ENCODE measurements around the gene DIPK1C. TPM values are rescaled to one million over a fixed set of nuclear protein-coding genes. Genes with fewer than 3 reads are reported as not detected.
A peak's percentile ranks its signal among the peaks of the same experiment; 100 is the strongest.
"Not testable (repeated sequence)": the region's sequence is repeated elsewhere in the genome, so short reads cannot be mapped to it uniquely, and the experiment has no call there.

DIPK1C gene
- total and polyA plus RNA-seq, 10 donors = 0.10 to 0.51 (median 0.29) TPM; not detected in 6

DNA sequence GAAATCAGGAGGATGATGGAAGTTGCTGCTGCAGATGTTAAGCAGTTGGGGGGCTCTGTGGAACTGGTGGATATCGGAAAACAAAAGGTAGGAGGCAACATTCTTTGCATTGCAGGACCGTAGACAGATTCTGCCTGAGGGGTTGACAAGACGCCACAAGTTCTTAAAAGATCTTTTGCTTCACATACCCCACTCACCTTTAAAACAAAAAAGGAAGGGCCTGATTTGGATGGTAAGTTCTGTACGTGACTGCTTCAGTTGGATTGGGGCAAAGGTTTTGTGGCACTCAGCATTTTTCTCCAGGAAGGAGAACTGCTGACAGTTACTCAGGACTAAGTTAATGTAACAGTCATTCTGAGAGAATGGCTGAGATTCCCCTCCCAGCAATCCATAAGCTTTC is 44.3 kb upstream of the DIPK1C start:
- 70 to 87% (median 82%) methylated on average over 4 of the region's 4 CpGs for WGBS, 5 donors
- Histone ChIP-seq H3K4me3 (peak overlapping the region in 7 of 8 donors; percentile 33 to 69 (median 40)), H3K27ac (peak overlapping the region; percentile 66 to 97 (median 94)), H3K36me3 (peaks cover 0 to 56% (median 45%) of the 10 kb centered on the region in 6 donors), H3K9me3 (no peaks in the 10 kb centered on the region), H3K4me1 (peaks cover 35 to 95% (median 71%) of the 10 kb centered on the region in 6 donors), H3K27me3 (replicated peaks in 1 of 7) (no peaks in the 10 kb centered on the region)
- intact Hi-C loops (cut with DNase I; ENCODE audit: low total_unique reads) = no loop called here
- no peak for TF ChIP-seq CTCF (IDR thresholded peaks at IDR 0.05 in 8 of 11, conservative IDR thresholded peaks at IDR 0.05 in 3 of 11)
- TF ChIP-seq POLR2A (IDR thresholded peaks at IDR 0.05) = no peak
- TF ChIP-seq POLR2AphosphoS5 (IDR thresholded peaks at IDR 0.05) = peak in 1 of 3 donors; percentile 44
- DNase-seq = no peak

- intact Hi-C loops (cut with DNase I; ENCODE audit: low total_unique reads); DNase-seq; H3K9me3 ChIP-seq; H3K27me3 ChIP-seq (replicated peaks in 1 of 7): not testable (repeated sequence)
- Histone ChIP-seq H3K4me1 (peaks cover 32 to 90% (median 64%) of the 10 kb centered on the region in 6 donors), H3K4me3 (peak overlapping the region in 7 of 8 donors; percentile 33 to 69 (median 40)), H3K36me3 (peaks cover 0 to 50% (median 39%) of the 10 kb centered on the region in 6 donors), H3K27ac (peak overlapping the region; percentile 66 to 97 (median 94))
- 58 to 75% (median 69%) methylated on average over 8 of the region's 8 CpGs for WGBS, 5 donors
Measured at GRCh38 chr18:74500774-74501173, 43.7 kb upstream of the DIPK1C start.

DNA sequence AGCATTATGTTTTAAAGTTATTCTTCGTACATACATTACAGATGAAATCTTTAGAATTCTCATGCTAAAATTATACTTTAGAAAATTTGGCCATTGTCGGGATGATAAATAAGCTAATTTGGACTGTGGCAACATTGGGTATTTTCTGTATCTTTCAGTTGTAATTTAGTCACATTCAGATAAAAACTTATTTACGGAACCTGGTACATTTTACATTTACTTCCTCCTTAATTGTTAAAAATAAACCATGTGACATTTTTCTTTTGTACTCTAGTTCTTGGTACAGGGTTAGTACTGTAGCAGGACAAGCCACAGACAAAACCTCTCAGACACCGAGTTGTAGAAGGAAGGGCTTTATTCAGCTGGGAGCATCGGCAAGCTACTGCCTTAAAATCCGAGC is 43.3 kb upstream of the DIPK1C start:
- H3K27me3 ChIP-seq (replicated peaks in 1 of 7) = no peaks in the 10 kb centered on the region
- no peak for DNase-seq
- peak overlapping the region in 7 of 8 donors; percentile 33 to 69 (median 40) for H3K4me3 ChIP-seq
- H3K4me1 ChIP-seq = peaks cover 30 to 88% (median 63%) of the 10 kb centered on the region in 6 donors
- H3K36me3 ChIP-seq = peaks cover 0 to 46% (median 36%) of the 10 kb centered on the region in 6 donors
- WGBS, 5 donors = 57 to 65% (median 59%) methylated on average over 6 of the region's 6 CpGs
- peak overlapping the region; percentile 66 to 97 (median 94) for H3K27ac ChIP-seq
- H3K9me3 ChIP-seq = no peaks in the 10 kb centered on the region
- TF ChIP-seq CTCF (IDR thresholded peaks at IDR 0.05 in 8 of 11, conservative IDR thresholded peaks at IDR 0.05 in 3 of 11) = no peak
- TF ChIP-seq POLR2A (IDR thresholded peaks at IDR 0.05) = no peak
- TF ChIP-seq POLR2AphosphoS5 (IDR thresholded peaks at IDR 0.05) = peak in 1 of 3 donors; percentile 39
- intact Hi-C loops (cut with DNase I; ENCODE audit: low total_unique reads) = no loop called here

DNA sequence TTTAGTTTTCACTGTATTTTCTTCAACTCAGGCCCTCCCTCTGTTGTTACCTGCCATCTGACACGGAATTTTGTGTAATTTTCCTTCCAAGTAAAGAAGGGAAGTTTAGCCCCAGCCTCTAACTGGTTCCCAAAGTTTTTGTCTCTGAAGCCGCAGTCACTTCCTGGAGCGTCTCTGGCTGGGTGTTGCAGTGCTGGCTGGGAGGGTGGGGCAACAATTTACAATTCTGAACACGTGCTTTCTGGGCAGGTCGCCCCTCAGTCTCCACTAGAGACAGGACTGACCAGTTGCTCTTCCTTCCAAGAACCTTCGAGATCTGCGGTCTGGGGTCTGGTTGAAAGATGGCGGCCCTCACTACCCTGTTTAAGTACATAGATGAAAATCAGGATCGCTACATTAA is 42.5 kb upstream of the DIPK1C start:
- TF ChIP-seq POLR2AphosphoS5 (IDR thresholded peaks at IDR 0.05) = peak in 2 of 3 donors; percentile 46 to 64
- no peak for TF ChIP-seq CTCF (IDR thresholded peaks at IDR 0.05 in 8 of 11, conservative IDR thresholded peaks at IDR 0.05 in 3 of 11)
- peak; percentile 89 for DNase-seq
- Histone ChIP-seq H3K27me3 (replicated peaks in 1 of 7) (no peaks in the 10 kb centered on the region), H3K27ac (peak overlapping the region; percentile 66 to 97 (median 94)), H3K4me1 (peaks cover 30 to 88% (median 66%) of the 10 kb centered on the region in 6 donors), H3K9me3 (no peaks in the 10 kb centered on the region), H3K4me3 (peak overlapping the region; percentile 3 to 69 (median 40)), H3K36me3 (peaks cover 0 to 39% (median 32%) of the 10 kb centered on the region in 6 donors)
- intact Hi-C loops (cut with DNase I; ENCODE audit: low total_unique reads) = loop anchor here (10.0 kb wide), 1 partner anchor 55 kb away; no protein-coding TSS in a partner anchor
- 29 to 37% (median 30%) methylated on average over 9 of the region's 9 CpGs for WGBS, 5 donors

Measured in spleen (tissue), 11 donors.